HCT116 (cell line): ENCODE measurements around the gene MYH14. TPM values are rescaled to one million over a fixed set of nuclear protein-coding genes. Genes with fewer than 3 reads are reported as not detected.

Experiments
- ATAC-seq: fragments of 200-7000 bp; cut with Tn5 transposase; 2 replicates; pipeline ENCODE4 v1.9.1; 2020; ENCODE audit warnings: mild to moderate bottlenecking, moderate library complexity
- BruUV-seq: library from RNA; stranded (reverse); fragments of 400-500 nt; replicated peaks from 2 replicates; lab custom pipeline; 2021; lab: Mats Ljungman, UMichigan
- CTCF ChIA-PET: fragments of 300-600 bp; sonication (Branson Sonifier 250); formaldehyde crosslinking; loops from one replicate; lab custom pipeline; 2021; ENCODE audit warnings: antibody characterized with exemption; lab: Charles Lee
- POLR2A ChIA-PET: fragments of 300-600, 350-600 bp; sonication (Branson Sonifier 250); formaldehyde crosslinking; loops from one replicate; lab custom pipeline; 2021; ENCODE audit warnings: antibody characterized with exemption; lab: Charles Lee
- RAD21 ChIA-PET, 2 experiments: fragments of 300-600 bp; sonication (Branson Sonifier 250); formaldehyde crosslinking; loops; one replicate each; lab custom pipeline; 2023; ENCODE audit warnings: low total read pairs in 2 of 2; ENCODE audit not compliant: uncharacterized antibody in 2 of 2, unreplicated experiment in 2 of 2, low non-redundant PET in 1 of 2; lab: Charles Lee
- DNase-seq: peaks from one replicate; pipeline ENCODE4 v3.0.0-alpha.2; 2010; ENCODE audit warnings: low read depth, low spot score
- H2AFZ ChIP-seq: fragments of 200-600 bp; shearing (Covaris generic), sonication (generic); 2 replicates; pipeline ENCODE4 v1.6.1; 2017; ENCODE audit warnings: low read depth, mixed run types, mixed read lengths, antibody characterized with exemption, low read length; ENCODE audit not compliant: poor library complexity, severe bottlenecking
- H3K27ac ChIP-seq: 2 replicates; pipeline ENCODE4 v1.5.1; 2012; ENCODE audit warnings: low read depth, low read length
- H3K27me3 ChIP-seq: fragments of 200-600 bp; sonication (generic); 2 replicates; pipeline ENCODE4 v1.6.1; 2016; ENCODE audit warnings: mixed run types, low read length, mixed read lengths; ENCODE audit not compliant: insufficient read depth
- H3K36me3 ChIP-seq, 2 experiments: fragments of 200-500 bp in 1 of 2; fragments of 200-600 bp in 1 of 2; sonication (Bioruptor generic) in 1 of 2; sonication (generic) in 1 of 2; 2 replicates each; pipeline versions ENCODE4 v1.5.1 to v1.6.1; 2014 to 2016; ENCODE audit warnings: low read length in 2 of 2, inconsistent platforms in 1 of 2, mixed read lengths in 1 of 2, mixed run types in 1 of 2; ENCODE audit not compliant: insufficient read depth in 2 of 2, control insufficient read depth in 1 of 2
- H3K4me1 ChIP-seq, 2 experiments: fragments of 200-600 bp in 1 of 2; sonication (generic) in 1 of 2; 2 replicates each; pipeline versions ENCODE4 v1.5.1 to v1.6.1; 2012 to 2017; ENCODE audit warnings: low read length in 2 of 2, inconsistent platforms in 1 of 2, mild to moderate bottlenecking in 1 of 2, mixed read lengths in 1 of 2, mixed run types in 1 of 2, moderate library complexity in 1 of 2; ENCODE audit not compliant: insufficient read depth in 2 of 2, control insufficient read depth in 1 of 2
- H3K4me2 ChIP-seq: fragments of 200-600 bp; sonication (generic); 2 replicates; pipeline ENCODE4 v1.6.1; 2017; ENCODE audit warnings: mixed run types, low read length, mixed read lengths
- H3K4me3 ChIP-seq, 2 experiments: fragments of 200-600 bp in 1 of 2; sonication (generic) in 1 of 2; replicated peaks in 1 of 2; 2 replicates each; pipeline ENCODE4 v1.5.1; 2011 to 2016; ENCODE audit warnings: low read length in 2 of 2, control low read depth in 1 of 2, low read depth in 1 of 2, mild to moderate bottlenecking in 1 of 2, mixed read lengths in 1 of 2, mixed run types in 1 of 2
- H3K79me2 ChIP-seq: fragments of 200-600 bp; sonication (generic); 2 replicates; pipeline ENCODE4 v1.6.1; 2017; ENCODE audit warnings: mild to moderate bottlenecking, mixed run types, low read length, moderate library complexity, mixed read lengths; ENCODE audit not compliant: insufficient read depth
- H3K9ac ChIP-seq: fragments of 200-600 bp; sonication (generic); 2 replicates; pipeline ENCODE4 v1.6.1; 2016; ENCODE audit warnings: low read length, mixed read lengths
- H3K9me2 ChIP-seq: fragments of 200-600 bp; sonication (generic), shearing (Covaris generic); 2 replicates; pipeline ENCODE4 v1.6.1; 2017; ENCODE audit warnings: mixed run types, mild to moderate bottlenecking, moderate library complexity; ENCODE audit not compliant: insufficient read depth
- H3K9me3 ChIP-seq, 2 experiments: fragments of 200-500 bp in 1 of 2; fragments of 200-600 bp in 1 of 2; sonication (Bioruptor generic) in 1 of 2; sonication (generic) in 1 of 2; 2 replicates each; pipeline ENCODE4 v1.6.1; 2014 to 2017; ENCODE audit warnings: low read length in 2 of 2, mixed read lengths in 2 of 2, inconsistent platforms in 1 of 2, low read depth in 1 of 2, mild to moderate bottlenecking in 1 of 2, mixed run types in 1 of 2, moderate library complexity in 1 of 2; ENCODE audit not compliant: control insufficient read depth in 1 of 2, insufficient read depth in 1 of 2
- H4K20me1 ChIP-seq: fragments of 200-600 bp; sonication (generic), shearing (Covaris generic); 2 replicates; pipeline ENCODE4 v1.6.1; 2017; ENCODE audit warnings: mixed run types, mild to moderate bottlenecking, moderate library complexity; ENCODE audit not compliant: insufficient read depth
- CBX3 ChIP-seq: IDR thresholded peaks from 2 replicates; pipeline ENCODE4 v1.6.1; 2012; ENCODE audit warnings: low read depth
- ELF1 ChIP-seq: IDR thresholded peaks from 2 replicates; pipeline ENCODE4 v1.6.1; 2012; ENCODE audit warnings: low read depth, borderline replicate concordance
- EZH2 ChIP-seq: fragments of 200-600 bp; sonication (generic); IDR thresholded peaks from 2 replicates; pipeline ENCODE4 v1.6.1; 2017; ENCODE audit warnings: antibody characterized with exemption, mixed run types
- FOSL1 ChIP-seq: IDR thresholded peaks from 2 replicates; pipeline ENCODE4 v1.6.1; 2012; ENCODE audit warnings: low read depth
- POLR2A ChIP-seq: IDR thresholded peaks from 2 replicates; pipeline ENCODE4 v1.7.0; 2011; ENCODE audit warnings: borderline replicate concordance; ENCODE audit not compliant: insufficient read depth, insufficient read length; ENCODE audit errors: extremely low read depth
- REST ChIP-seq: IDR thresholded peaks from 2 replicates; pipeline ENCODE4 v1.6.1; 2012; ENCODE audit warnings: low read depth
- SP1 ChIP-seq: IDR thresholded peaks from 2 replicates; pipeline ENCODE4 v1.6.1; 2012; ENCODE audit warnings: low read depth
- TCF7L2 ChIP-seq: IDR thresholded peaks from 2 replicates; pipeline ENCODE4 v1.7.0; 2011; ENCODE audit warnings: borderline replicate concordance, inconsistent platforms; ENCODE audit not compliant: insufficient read depth, insufficient read length; ENCODE audit errors: extremely low read depth
- YY1 ChIP-seq: IDR thresholded peaks from 2 replicates; pipeline ENCODE4 v1.6.1; 2011; ENCODE audit warnings: low read length, low read depth, moderate library complexity, mild to moderate bottlenecking; ENCODE audit not compliant: insufficient replicate concordance; ENCODE audit errors: extremely low read depth
- ZBTB33 ChIP-seq: IDR thresholded peaks from 2 replicates; pipeline ENCODE4 v1.6.1; 2011; ENCODE audit warnings: mild to moderate bottlenecking, low read length, moderate library complexity; ENCODE audit not compliant: insufficient replicate concordance; ENCODE audit errors: extremely low read depth
- ZFX ChIP-seq: fragments of 450-650 bp; IDR thresholded peaks from 2 replicates; pipeline ENCODE4 v1.6.1; 2017
- intact Hi-C: fragments of 100-400 bp; cut with micrococcal nuclease; formaldehyde crosslinking; loops from 2 replicates; pipeline ENCODE4 v1.10.0; 2022
- total RNA-seq: library from RNA; stranded (reverse); gene quantifications from one replicate; pipeline ENCODE4 v1.2.1, GENCODE V29; 2021; ENCODE audit not compliant: unreplicated experiment

MYH14 gene
- total RNA-seq, 1 experiment from 2014 or later, result 60.1 TPM

DNA sequence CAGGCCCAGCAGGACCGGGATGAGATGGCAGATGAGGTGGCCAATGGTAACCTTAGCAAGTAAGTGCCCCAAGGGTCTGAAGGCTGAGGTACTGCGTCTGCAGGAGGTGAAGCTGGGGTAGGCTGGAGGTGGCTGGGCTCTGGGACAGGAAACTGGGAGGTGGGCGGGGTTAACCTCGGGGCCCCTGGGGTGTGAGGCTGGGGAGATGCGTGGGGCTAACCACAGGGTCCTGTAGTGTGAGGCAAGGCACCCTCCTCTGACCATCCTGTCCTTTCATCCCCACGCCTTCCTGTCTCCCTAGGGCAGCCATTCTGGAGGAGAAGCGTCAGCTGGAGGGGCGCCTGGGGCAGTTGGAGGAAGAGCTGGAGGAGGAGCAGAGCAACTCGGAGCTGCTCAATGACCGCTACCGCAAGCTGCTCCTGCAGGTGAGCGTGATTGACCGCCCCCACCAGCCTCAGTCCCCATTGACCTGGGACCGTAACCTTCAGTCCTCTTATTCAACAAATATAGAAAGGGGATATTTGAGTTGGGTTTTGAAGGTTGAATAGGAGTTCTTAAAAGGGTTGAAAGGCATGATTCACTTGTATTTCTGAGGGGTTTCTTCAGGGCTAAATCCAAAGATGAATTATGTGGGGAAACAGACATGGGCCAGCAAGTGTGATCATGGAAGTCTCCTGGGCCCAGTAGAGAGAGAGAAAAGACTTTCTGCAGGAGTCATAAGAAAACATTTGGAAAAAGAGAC is 90.0 kb downstream of the MYH14 start:
- TF ChIP-seq CBX3 (no peak), SP1 (no peak), EZH2 (no peak)
- H3K79me2 ChIP-seq, result no peaks in the 10 kb centered on the region
- H3K9me3 ChIP-seq, result no peaks in the 10 kb centered on the region
- H4K20me1 ChIP-seq, result no peaks in the 10 kb centered on the region
- intact Hi-C loops, result no loop called here
- H3K36me3 ChIP-seq, result peaks cover 0 to 4% of the 10 kb centered on the region in 2 experiments; a peak in 3 of 4 replicates
- ChIA-PET POLR2A (no interaction called here), RAD21 (interaction anchor here in 1 of 2 experiments (0.5 kb wide), 1 partner anchor 1453 kb away, joined by 4 read pairs; no protein-coding TSS in a partner anchor), CTCF (no interaction called here)
- no peak overlapping the region for H3K27ac ChIP-seq
- DNase-seq (no peak), ATAC-seq (no peak)
- H2AFZ ChIP-seq, result no peak overlapping the region
- no peak overlapping the region for H3K9ac ChIP-seq
- peaks cover 0 to 9% of the 10 kb centered on the region in 2 experiments; a peak in 2 of 4 replicates for H3K4me1 ChIP-seq
- no TSS peak for BruUV-seq
- H3K9me2 ChIP-seq, result no peaks in the 10 kb centered on the region
- H3K27me3 ChIP-seq, result no peaks in the 10 kb centered on the region
- H3K4me3 ChIP-seq, result no peak overlapping the region
- no peak overlapping the region for H3K4me2 ChIP-seq

GRCh38 chr19:50300051-50300450 is 96.6 kb downstream of the MYH14 start:
- no peaks in the 10 kb centered on the region; a peak in 1 of 4 replicates for H3K36me3 ChIP-seq
- no peak overlapping the region for H2AFZ ChIP-seq
- no peaks in the 10 kb centered on the region for H3K27me3 ChIP-seq
- no peaks in the 10 kb centered on the region for H3K79me2 ChIP-seq
- TF ChIP-seq ZFX (no peak), FOSL1 (no peak), CBX3 (no peak), TCF7L2 (no peak), YY1 (no peak), ELF1 (no peak), REST (no peak), ZBTB33 (no peak), POLR2A (no peak)
- no peak for ATAC-seq
- peaks cover 10 to 28% of the 10 kb centered on the region in 2 experiments for H3K4me1 ChIP-seq
- H3K4me3 ChIP-seq, result no peak overlapping the region
- H3K9ac ChIP-seq, result no peak overlapping the region
- intact Hi-C loops, result no loop called here
- BruUV-seq, result no TSS peak
- no peak overlapping the region for H3K4me2 ChIP-seq
- no peak for DNase-seq
- ChIA-PET POLR2A (no interaction called here), CTCF (no interaction called here), RAD21 (no interaction called here)
- no peaks in the 10 kb centered on the region for H3K9me3 ChIP-seq
- H3K9me2 ChIP-seq, result no peaks in the 10 kb centered on the region
- H3K27ac ChIP-seq, result no peak overlapping the region
- H4K20me1 ChIP-seq, result no peaks in the 10 kb centered on the region
